EL (cell line): ENCODE measurements around the gene POLD1.

Experiments used
- DNase-seq: peaks from one replicate; pipeline ENCODE4 v3.0.0-alpha.2; 2016

POLD1 gene

DNA sequence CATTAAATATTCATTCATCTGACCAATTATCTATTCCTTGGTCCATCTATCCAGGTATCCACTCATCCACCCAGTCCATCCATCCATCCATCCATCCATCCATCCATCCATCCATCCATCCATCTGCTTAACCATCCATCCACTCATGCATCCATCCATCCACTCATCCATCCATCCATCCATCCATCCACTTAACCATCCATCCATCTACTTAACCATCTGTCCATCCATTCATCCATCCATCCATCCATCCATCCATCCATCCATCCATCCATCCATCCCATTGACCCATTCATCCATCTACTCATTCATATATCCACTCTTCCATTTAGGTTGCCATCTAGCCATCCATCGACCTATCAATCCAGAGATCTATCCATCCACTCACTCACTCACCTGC is 59.9 kb downstream of the POLD1 start:
- DNase-seq = no peak

DNA sequence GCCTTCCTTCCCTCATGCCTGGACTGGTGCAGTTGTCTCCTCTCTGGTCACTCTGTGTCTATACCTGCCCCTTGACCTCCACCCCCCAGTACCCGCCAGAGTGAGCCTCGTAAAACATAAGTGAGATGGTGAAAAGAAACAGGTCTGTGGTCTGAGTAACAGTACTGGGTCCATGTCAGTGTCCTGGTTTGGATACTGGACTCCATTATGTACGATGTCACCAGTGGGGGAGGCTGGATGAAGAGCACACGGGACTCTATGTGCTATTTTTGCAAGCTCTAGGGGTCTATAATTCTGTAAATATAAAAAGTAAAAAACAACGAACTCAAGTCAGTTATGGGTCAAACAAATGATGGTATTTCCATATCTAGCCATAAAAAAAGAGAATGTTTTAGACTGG is 62.9 kb downstream of the POLD1 start:
- DNase-seq = no peak

DNA sequence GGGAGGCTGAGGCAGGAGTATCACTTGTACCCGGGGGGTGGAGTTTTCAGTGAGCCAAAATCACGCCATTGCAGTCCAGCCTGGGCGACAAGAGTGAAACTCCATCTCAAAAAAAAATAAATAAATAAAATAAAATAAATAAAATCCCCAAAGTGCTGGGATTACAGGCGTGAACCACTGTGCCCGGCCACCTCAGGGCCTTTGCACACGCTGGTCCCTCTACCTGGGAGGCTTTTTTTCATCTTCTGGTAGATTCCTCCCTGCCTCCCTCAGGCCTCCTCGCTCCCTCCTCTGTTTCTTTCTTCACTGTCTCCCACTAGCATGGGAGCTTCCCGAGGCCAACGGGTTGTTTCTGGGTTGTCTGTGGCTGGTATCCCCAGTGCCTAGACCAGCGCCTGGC is 63.6 kb downstream of the POLD1 start:
- no peak for DNase-seq

DNA sequence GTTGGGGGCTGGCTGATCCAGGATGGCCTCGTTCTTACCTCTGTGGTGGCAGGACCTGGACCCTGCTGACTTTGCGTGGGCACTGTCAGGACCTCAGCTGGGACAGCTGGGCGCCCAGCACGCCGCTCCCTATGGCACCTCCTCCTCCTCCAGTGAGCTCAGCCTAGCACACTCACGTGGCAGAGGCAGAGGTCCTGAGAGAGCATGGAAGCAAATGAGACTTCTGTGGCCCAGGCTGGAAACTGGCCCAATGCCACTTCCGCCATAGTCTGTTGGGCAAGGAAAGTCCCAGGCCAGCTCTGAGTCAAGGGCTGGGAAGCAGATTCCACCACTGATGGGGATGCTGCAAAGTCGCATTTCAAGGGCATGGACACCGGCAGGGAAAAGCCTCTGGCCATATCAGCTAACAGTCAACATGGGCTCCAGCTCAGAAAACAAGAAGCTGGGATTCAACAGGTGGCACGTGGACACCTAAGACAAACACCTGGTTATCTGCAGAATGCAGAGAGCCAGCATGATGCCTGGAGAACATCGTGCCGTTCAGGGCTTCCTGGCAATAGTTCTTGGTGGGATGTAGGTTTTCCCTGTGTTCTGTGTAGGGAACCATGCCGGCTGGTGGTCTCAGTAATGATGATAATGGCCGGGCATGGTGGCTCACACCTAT is 65.2 kb downstream of the POLD1 start:
- peak; percentile 38 for DNase-seq

DNA sequence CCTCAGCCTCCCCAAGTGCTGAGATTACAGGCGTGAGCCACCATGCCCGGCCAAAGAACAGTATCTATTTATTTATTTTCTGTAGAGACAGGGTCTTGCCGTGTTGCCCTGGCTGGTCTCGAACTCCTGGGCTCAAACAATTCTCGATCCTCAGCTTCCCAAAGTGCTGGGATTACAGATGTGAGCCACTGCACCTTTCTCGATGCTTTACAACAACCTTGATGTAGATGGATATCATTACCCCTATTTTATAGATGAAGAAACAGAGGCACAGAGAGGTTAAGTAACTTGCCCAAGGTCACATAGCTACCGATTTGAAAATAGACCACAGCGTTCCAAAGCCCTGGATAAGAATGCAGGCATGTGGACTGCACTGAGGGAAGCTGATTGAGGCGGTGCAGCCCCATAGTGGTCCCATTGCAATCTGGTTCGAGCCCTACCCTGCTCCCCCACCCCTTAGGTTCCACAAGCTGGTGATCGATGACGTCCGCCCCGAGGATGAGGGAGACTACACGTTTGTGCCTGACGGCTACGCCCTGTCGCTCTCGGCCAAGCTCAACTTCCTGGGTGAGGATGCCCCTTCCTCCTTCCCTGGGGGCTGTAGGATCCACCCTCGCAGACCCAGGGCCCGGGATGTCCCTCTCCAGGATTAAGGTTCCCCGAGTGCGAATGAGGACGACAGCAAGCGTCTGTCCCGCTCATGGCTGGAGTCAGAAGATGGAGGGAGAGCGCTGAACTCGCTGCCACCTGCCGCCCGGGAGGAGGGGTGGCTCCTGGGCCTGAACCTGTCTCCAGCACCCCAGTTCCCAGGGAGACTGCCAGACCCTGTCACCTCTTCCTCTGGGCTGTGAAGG is 66.4 kb downstream of the POLD1 start:
- no peak for DNase-seq

DNA sequence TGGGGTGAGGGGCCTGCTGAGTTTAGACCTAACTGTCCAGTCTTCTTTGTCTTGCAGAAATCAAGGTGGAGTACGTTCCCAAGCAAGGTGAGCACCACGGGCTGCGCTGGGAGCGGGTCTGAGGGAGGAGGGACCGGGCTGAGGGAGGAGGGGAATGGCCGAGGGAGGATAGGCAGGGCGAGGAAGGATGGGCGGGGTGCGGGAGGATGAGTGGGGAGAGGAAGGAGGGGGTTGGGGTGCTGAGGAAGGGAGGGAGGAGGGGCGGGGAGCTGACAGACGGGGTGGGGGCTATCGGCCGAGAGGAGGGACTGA is 67.0 kb downstream of the POLD1 start:
- DNase-seq = no peak

DNA sequence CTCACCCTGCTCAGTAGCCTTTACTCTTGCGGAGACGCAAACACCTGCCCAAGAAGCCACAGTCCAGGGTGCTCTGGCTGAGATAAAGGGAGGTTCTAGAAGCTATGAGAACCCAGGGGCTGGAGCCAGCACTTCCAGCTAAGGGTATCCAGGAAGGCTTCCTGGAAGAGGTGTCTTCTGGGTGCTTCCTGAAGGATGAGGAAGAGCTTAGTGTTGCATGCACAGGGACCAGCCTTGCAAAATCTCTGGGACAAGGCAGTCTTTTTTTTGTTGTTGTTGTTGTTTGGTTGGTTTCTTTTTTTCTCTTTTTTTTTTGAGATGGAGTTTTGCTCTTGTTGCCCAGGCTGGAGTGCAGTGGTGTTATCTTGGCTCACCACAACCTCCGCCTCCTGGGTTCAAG is 69.1 kb downstream of the POLD1 start:
- DNase-seq = no peak

DNA sequence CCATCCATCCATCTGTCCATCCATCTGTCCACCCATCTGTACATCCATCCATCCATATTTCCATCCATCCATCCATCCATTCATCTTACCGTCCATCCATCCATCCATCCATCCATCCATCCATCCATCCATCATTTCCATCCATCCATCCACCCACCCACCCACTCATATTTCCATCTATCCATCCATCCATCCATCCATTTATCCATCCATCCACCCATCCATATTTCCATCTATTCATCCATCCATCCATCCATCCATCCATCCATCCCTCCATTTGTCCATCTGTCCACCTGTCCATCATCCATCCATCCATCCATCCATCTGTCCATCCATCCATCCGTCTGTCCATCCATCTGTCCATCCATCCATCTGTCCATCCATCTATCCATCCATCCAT is 71.8 kb downstream of the POLD1 start:
- DNase-seq = no peak

DNA sequence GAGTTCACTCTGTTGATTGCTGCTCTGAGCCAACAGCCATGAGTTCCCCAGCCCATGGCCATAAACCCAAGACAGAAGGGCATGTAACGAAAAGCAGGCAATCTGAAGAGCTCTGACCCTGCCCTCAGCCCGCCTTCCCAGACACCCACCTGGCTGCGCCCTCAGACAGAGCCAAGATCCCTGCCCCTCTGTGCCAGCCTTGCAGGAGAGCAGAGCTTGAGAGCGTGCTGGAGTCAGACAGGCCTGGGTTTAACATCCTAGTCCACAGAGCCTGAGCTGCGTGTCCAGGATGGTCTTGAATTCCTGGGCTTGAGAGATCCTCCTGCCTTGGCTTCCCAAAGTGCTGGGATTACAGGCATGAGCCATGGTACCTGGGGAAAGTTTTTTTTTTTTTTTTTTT is 73.2 kb downstream of the POLD1 start:
- DNase-seq = no peak

DNA sequence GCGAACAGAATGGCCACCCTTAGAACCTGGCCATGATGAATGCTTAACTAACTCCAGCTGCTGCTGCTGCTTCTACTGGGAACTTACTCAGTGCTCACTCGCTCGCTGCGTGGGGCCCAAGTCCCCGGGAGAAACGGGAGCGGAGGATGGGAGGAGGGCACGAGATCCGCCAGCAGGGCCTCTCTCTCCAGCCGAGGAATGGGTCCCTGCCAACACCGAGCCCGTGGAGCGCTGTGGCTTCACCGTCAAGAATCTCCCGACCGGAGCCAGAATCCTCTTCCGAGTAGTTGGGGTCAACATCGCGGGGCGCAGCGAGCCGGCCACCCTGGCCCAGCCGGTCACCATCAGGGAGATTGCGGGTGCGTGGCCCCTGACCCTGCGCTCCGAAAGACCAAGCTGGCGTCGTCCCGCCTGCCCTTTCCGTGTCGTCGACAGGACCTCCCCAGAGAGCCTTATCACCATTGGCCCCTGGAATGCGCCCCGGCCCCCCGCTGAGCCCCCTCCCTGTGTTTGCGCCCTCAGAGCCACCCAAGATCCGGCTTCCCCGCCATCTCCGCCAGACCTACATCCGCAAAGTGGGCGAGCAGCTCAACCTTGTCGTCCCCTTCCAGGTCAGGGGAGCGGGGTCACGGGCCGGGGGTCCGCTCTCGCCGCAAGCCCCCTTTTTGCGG is 74.4 kb downstream of the POLD1 start:
- DNase-seq = no peak

DNA sequence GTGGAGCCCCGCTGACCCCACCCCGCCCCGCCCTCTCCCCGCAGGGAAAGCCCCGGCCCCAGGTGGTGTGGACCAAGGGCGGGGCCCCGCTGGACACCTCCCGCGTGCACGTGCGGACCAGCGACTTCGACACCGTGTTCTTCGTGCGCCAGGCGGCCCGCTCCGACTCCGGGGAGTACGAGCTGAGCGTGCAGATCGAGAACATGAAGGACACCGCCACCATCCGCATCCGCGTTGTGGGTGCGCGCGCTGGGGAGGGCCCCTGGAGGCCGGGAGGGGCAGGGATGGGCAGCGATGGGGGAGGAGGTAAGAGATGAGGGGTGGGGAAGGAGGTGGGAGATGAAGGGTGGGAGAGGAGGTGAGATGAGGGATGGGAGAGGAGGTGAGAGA is 74.9 kb downstream of the POLD1 start:
- no peak for DNase-seq

DNA sequence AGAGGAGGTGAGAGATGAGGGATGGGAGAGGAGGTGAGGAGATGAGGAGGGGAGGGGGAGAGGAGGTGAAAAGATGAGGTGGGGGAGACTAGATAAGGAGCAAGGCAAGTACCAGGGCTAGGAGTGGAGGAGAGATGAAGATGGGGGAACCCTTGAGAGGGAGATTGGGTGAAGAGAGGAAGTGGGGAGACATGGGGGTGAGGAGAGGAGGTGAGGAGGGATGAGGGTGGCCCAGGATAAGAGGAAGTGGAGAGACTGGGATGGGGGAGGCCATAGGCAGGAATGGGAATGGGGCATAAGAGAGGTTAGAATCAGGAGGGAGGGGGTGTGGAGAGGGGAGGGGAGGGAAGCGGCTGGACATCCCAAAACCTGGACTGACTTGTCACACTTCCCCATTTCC is 75.5 kb downstream of the POLD1 start:
- DNase-seq = no peak

DNA sequence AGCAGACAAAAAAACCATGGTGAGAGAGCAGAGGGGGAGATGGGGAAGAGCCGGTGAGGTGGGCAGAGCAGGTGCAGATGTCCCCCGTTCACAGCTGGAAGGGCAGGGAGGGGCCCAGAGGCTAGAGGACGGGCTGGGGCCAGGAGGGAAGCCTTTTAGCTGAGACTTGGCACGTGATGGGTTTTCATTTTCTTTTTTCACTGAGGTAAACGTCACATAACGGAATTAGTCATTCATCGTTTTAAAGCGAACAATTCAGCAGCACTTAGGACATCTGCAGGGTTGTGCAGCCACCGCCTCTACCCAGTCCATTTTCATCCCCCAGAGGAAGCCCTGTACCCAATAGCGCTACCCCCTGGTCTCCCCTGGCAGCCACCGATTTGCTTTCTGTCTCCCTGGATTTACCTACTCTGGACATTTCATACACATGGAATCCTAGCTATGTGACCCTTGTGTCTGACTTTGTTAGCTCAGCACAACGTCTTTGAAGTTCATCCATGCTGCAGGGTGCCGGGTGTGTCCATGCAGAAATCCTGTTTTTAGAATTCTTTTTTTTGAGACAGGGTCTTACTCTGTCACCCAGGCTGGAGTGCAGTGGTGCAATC is 76.1 kb downstream of the POLD1 start:
- DNase-seq = peak; percentile 75

DNA sequence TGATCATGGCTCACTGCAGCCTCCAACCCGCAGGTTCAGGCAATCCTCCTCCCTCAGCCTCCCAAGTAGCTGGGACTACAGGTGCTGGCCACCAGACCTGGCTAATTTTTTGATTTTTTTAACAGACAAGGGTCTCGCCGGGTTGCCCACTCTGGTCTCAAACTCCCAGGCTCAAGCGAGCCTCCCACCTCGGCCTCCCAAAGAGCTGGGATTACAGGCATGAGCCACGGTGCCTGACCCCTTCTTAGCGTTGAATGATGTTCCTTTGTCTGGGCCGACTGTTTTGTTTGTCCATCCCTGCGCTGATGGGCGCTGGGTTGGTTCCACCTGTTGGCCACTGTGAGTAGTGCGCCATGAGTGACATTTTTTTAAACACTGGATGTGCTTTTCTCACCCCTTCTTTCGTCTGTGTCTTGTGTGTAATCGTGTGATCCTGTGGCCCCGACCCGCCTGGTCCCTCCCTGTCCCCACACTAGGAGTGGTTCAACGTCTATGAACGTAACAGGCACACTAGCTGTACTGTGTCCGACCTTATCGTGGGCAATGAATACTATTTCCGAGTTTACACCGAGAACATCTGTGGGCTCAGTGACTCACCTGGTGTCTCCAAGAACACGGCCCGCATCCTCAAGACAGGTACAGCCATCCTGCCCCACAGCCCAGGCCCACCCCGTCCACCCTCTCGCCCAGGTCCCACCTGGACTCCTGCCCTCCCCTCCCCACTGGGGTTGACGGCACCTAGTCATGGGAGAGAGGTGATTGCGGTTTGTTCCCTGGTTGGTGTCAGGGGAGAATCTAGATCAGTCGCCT is 77.1 kb downstream of the POLD1 start:
- peak; percentile 74 for DNase-seq

DNA sequence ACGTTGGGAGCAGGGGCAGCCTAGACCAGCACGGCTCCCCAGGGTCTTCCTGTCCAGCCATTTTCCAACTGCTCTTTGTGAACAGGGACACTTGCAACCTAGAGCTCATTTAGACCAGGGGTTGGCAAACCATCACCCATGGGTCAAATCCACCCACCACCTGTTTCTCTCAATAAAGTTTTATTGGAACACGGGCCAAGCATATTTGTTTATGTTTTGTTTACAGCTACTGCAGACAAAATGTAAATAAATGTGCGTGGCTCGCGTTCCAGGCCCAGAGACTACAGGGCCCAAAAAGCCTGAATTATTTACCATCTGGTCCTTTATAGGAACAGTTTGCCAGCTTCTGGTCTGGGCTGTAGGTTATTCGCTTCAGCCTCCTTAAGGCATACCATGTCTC is 78.8 kb downstream of the POLD1 start:
- DNase-seq = no peak

DNA sequence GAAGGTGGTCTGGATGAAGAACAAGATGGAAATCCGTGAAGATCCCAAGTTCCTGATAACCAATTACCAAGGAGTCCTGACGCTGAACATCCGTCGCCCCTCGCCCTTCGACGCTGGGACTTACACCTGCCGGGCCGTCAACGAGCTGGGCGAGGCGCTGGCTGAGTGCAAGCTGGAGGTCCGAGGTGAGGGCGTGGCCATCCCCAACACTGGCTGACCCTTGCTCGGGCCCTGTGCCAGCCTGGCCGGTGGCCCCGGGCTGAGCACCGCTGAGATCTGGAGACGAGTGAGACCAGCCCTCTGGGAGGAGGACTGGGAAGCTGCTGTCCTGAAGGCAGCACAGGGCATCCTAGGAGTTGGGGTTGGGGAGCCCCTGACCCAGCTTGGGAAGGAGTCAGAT is 80.2 kb downstream of the POLD1 start:
- no peak for DNase-seq

DNA sequence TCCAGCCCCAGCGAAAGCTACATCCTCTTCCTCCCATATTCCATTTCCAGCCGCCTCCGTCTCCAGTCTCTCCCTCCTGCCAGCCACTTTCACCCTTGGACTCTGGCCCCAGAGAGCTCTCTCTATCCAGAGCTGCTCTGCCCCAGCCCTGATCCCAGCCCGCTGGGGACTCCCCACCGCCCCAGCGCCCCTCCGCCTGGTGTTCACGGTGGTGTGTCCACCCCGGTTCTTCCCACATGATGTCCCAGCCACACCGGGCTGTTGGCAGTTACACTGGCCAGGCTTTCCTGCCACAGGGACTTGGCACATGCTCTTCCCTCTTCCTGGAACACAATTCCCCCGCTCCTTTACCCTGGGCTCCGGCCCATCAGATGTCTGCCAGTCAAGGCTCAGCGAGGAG is 80.9 kb downstream of the POLD1 start:
- DNase-seq = no peak

DNA sequence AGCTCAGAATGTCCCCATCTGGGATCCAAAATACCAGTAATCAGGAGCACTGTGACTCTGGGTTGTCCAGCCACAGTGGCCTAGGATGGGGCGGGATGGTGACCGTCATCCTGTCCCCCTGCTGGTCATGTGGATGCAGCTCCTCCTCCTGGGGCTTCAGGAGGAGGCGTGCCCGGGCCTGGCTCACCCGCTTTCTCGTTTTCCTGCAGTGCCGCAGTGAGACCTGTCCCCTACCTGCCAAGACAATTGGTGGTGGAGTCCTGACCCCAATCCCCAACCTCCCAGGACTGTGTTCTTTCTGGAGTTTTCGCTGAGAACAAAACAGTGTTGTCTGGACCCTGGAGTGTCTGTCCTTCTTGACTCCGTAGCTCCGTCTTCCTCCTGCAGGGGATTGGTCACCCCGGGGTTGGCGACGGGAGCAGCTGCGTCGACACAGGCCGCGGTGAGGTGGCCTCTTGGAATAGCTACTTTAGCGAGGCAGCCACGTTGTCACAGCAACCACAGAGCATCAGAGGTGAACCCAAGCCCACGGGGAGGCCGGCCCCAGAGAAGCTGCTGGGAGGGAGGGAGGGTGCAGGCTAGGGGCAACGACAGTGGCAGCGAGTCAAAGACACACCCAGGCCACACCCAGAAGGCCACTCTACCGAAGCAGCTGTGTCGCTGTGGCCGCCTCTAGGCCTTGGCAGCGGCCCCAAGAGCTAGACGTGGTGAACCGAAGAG is 82.0 kb downstream of the POLD1 start:
- peak; percentile 33 for DNase-seq

DNA sequence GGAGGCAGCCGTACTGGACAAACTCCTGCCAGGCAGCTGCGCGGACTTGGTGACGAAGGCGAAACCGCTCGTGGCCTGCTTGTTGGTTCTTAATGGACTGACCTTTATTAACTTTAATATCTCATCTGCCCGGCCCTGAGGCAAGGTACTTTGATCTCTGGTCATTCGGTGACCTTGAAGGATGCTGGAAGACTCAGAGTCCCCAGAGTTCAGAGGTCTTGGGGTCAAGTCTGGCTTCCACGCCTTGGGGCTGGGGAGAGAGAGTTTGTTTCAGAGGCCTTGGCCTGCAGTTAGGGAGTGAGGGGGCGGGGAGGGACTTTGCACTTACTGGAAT is 82.5 kb downstream of the POLD1 start:
- no peak for DNase-seq

DNA sequence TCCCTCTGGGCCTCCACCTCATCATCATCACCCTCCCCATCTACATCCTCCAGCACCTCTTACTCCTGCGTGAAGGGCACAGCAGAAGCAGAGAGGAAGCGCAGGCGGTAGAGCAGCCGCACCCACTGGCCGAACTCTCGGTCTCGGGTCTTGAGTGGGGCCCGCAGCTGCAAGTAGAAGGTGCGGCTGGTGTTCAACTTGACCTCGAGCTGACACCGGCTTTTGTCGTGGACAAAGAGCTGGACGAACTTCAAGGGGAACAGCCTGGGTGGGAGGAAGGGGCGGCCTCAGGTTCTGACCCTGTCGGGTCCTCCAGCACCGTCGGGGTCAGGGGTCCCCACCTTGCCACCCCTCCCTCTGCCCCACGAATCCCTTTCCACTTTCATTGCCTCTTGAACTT is 83.4 kb downstream of the POLD1 start:
- no peak for DNase-seq
